Prostate gland (tissue), 2 donors: ENCODE measurements around the gene KNOP1.

Experiments
- CTCF ChIP-seq, 4 experiments: fragments of 200-600 bp in 2 of 4; fragments of 450-650 bp in 2 of 4; sonication (generic) in 2 of 4; IDR thresholded peaks; 1 replicate in 3 of 4; 2 replicates in 1 of 4; pipeline ENCODE4 v1.5.1; 2016 to 2019; ENCODE audit warnings: antibody characterized with exemption in 4 of 4, mild to moderate bottlenecking in 2 of 4, moderate library complexity in 2 of 4
- POLR2AphosphoS5 ChIP-seq: sonication (generic); formaldehyde crosslinking; IDR thresholded peaks from one replicate; pipeline ENCODE4 v1.6.1; 2017; ENCODE audit warnings: antibody characterized with exemption

DNA sequence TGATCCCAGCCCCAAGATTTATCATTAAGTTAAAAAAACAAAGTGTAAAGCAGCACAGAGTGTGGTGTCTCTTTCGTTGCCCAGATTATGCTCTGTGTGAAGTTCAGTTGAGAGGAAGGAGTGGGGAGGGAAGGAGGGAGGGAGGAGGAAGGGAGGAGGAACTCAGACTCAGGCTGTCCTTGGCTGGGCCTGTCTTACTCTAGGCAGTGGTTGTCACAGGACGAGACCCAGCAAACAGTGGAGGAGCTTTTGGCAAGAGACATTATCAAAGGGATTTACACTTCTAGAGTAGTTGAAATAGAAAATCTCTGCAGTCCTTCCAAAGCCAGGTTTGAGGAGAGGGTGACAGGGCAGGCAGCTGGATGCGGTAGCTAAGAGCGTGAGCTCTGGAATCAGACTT, 27.8 kb downstream of the KNOP1 start:
- TF ChIP-seq POLR2AphosphoS5 (no peak), CTCF (IDR thresholded peaks at IDR 0.05) (no peak)
